HG03439 (cell line): ENCODE measurements around the gene GKAP1.
"Not testable (repeated sequence)": the region's sequence is repeated elsewhere in the genome, so short reads cannot be mapped to it uniquely, and the experiment has no call there.

Source experiments
- ATAC-seq: cut with Tn5 transposase; IDR thresholded peaks from one replicate; pipeline ENCODE4 v1.9.1; 2021; ENCODE audit warnings: mild to moderate bottlenecking, moderate library complexity; ENCODE audit not compliant: unreplicated experiment

The GKAP1 gene

GRCh38 chr9:83817356-83818278 lies at the start of gene GKAP1:
Gene GKAP1, minus strand, starts transcription at chr9:83817769. Its CDS starts 11,252 bp downstream, at chr9:83806517.
- peak; percentile 85 for ATAC-seq

- ATAC-seq, result not testable (repeated sequence)
Measured at GRCh38 chr9:83849895-83850294, 32.3 kb upstream of the GKAP1 start.

GRCh38 chr9:83837070-83837643 lies 19.6 kb upstream of the GKAP1 start:
- ATAC-seq, result not testable (repeated sequence)

GRCh38 chr9:83830426-83831071 lies 13.0 kb upstream of the GKAP1 start:
- not testable (repeated sequence) for ATAC-seq

GRCh38 chr9:83824986-83825623 lies 7.5 kb upstream of the GKAP1 start:
- ATAC-seq, result not testable (repeated sequence)

GRCh38 chr9:83817011-83817355 lies 586 bp downstream of the GKAP1 start:
- peak; percentile 5 for ATAC-seq

GRCh38 chr9:83815120-83815519 lies 2.4 kb downstream of the GKAP1 start:
- ATAC-seq, result not testable (repeated sequence)

GRCh38 chr9:83809213-83809612 lies 8.4 kb downstream of the GKAP1 start:
- not testable (repeated sequence) for ATAC-seq

GRCh38 chr9:83804454-83804853 lies 13.1 kb downstream of the GKAP1 start:
- ATAC-seq, result not testable (repeated sequence)

GRCh38 chr9:83803941-83804340 lies 13.6 kb downstream of the GKAP1 start:
- not testable (repeated sequence) for ATAC-seq

- ATAC-seq, result no peak
Measured at GRCh38 chr9:83800236-83801033, 17.1 kb downstream of the GKAP1 start.

- ATAC-seq, result no peak
Measured at GRCh38 chr9:83794051-83794450, 23.5 kb downstream of the GKAP1 start.

GRCh38 chr9:83792746-83793145 lies 24.8 kb downstream of the GKAP1 start:
- no peak for ATAC-seq

GRCh38 chr9:83778164-83778563 lies 39.4 kb downstream of the GKAP1 start:
- ATAC-seq, result no peak

GRCh38 chr9:83775932-83776331 lies 41.6 kb downstream of the GKAP1 start:
- no peak for ATAC-seq

- no peak for ATAC-seq
Measured at GRCh38 chr9:83772860-83773259, 44.7 kb downstream of the GKAP1 start.

GRCh38 chr9:83765376-83765775 lies 52.2 kb downstream of the GKAP1 start:
- no peak for ATAC-seq

- ATAC-seq, result no peak
Measured at GRCh38 chr9:83754383-83754977, 63.1 kb downstream of the GKAP1 start.

- no peak for ATAC-seq
Measured at GRCh38 chr9:83749706-83750105, 67.9 kb downstream of the GKAP1 start.

GRCh38 chr9:83744206-83744605 lies 73.4 kb downstream of the GKAP1 start:
- no peak for ATAC-seq
